ENCODE data around the gene WIZ.

Gene WIZ

DNA sequence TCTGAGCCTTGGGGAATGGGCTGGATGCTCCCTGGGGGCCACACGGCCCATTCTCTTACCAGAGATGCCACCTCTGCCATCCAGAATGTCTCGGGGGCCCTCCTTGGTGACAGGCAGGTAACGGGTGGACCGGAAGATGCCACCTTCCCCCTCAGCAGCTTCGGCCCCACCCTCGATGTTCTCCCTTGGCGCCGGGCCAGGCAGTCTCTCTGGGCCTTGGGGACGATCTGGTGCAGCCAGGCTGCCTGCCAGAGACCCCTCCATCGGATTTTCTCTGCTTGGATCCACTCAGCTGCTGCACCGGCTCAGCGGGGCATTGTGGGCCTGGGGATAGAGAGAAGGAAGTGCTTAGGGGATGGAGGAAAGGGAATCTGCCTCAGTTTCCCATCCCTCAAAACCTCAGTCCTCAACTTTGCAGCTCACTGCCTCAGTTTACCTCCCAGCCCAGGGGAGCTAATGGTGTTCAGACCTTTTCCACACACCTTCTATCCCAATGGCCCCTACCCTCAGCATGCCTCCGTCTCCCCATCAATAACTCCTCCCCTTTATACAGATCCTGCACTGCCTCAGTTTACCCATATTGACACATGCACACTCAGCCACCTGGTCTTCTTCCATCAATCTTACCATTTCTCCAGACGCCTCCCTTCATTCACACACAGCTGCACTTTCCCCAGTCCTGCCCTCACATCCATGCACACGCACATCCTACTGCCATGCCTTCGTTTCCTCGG is 1.5 kb downstream of the WIZ start:
- no peak overlapping the region for H3K4me3 ChIP-seq (ENCODE audit: control insufficient read depth, low read depth, low read length)
- no peak for DNase-seq (ENCODE audit: low read depth)
- TF ChIP-seq, protein P1, sequence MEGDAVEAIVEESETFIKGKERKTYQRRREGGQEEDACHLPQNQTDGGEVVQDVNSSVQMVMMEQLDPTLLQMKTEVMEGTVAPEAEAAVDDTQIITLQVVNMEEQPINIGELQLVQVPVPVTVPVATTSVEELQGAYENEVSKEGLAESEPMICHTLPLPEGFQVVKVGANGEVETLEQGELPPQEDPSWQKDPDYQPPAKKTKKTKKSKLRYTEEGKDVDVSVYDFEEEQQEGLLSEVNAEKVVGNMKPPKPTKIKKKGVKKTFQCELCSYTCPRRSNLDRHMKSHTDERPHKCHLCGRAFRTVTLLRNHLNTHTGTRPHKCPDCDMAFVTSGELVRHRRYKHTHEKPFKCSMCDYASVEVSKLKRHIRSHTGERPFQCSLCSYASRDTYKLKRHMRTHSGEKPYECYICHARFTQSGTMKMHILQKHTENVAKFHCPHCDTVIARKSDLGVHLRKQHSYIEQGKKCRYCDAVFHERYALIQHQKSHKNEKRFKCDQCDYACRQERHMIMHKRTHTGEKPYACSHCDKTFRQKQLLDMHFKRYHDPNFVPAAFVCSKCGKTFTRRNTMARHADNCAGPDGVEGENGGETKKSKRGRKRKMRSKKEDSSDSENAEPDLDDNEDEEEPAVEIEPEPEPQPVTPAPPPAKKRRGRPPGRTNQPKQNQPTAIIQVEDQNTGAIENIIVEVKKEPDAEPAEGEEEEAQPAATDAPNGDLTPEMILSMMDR (IDR thresholded peaks at IDR 0.05; ENCODE audit: control insufficient read depth, insufficient read depth, low read depth, low read length, missing control alignments) = no peak

DNA sequence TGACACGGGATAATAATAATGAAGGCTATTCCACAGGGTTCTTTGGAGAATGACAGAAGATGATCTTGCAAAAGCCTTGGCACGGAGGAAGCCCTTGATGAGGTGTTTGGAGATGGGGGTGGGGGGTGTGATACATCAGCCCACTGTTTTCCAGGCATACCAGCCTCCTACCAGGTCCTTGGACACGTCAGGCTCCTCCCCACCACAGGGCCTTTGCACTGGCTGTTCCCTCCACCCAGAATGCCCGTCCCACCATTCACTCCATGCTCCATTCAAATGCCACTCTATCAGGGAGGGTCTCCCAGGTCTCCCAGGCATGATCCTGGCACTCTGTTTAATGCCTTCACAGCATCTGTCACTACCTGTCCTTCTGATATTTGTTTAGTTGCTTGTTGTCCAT is 2.7 kb downstream of the WIZ start:
- no peak for DNase-seq (ENCODE audit: low read depth)
- no peak overlapping the region for H3K4me3 ChIP-seq (ENCODE audit: control insufficient read depth, low read depth, low read length)
- TF ChIP-seq, protein P1 (IDR thresholded peaks at IDR 0.05; ENCODE audit: control insufficient read depth, insufficient read depth, low read depth, low read length, missing control alignments) = no peak

DNA sequence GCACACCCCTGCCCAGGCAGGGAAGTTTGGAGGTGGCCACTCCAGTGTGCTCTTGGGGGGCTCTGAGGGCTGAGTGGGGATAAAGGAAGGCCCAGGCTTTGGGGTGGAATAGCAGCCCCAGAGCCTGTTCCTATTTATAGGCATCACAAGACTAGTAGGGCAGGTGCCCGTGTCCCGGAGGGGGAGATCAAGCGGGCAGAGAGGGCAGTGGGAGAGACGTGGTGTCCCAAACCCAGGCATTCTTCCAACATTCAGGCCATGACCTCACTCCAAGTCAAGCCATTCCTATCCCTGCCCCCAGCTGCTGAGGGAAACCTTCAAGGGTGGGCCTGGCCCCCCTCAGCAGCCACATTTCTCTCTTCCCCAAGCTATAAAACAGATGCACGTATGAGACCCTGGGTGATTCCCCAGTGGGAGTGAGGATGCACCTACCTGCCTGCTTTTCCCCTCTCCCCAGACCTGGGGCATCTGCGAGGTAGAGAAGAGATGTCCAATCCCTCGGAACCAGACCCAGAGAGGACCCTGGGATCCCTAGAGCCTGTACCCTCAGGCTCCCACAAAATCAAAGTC is 3.9 kb downstream of the WIZ start:
- DNase-seq (ENCODE audit: low read depth) = no peak
- TF ChIP-seq, protein P1 (IDR thresholded peaks at IDR 0.05; ENCODE audit: control insufficient read depth, insufficient read depth, low read depth, low read length, missing control alignments) = no peak
- no peak overlapping the region for H3K4me3 ChIP-seq (ENCODE audit: control insufficient read depth, low read depth, low read length)

DNA sequence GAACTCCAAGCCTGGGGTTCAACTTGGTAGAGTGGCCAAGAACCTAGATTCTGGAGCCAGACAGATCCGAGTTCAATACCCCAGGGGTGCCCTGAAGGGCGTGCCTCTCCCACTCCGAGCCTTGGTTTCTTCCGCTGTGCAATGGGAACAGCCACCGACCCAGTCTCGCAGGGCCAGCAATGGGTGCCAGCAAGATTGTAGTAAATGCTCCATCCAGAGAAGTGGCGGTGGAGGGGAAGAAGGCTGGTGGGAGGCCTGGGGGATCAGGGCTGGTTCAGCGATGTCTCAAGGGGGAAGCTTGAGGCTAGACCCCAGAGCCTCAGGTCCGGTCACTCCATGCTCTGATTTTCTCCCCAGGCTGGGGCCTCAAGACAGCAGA is 4.5 kb downstream of the WIZ start:
- TF ChIP-seq, protein P1 (IDR thresholded peaks at IDR 0.05; ENCODE audit: control insufficient read depth, insufficient read depth, low read depth, low read length, missing control alignments) = no peak
- H3K4me3 ChIP-seq (ENCODE audit: control insufficient read depth, low read depth, low read length) = no peak overlapping the region
- no peak for DNase-seq (ENCODE audit: low read depth)

DNA sequence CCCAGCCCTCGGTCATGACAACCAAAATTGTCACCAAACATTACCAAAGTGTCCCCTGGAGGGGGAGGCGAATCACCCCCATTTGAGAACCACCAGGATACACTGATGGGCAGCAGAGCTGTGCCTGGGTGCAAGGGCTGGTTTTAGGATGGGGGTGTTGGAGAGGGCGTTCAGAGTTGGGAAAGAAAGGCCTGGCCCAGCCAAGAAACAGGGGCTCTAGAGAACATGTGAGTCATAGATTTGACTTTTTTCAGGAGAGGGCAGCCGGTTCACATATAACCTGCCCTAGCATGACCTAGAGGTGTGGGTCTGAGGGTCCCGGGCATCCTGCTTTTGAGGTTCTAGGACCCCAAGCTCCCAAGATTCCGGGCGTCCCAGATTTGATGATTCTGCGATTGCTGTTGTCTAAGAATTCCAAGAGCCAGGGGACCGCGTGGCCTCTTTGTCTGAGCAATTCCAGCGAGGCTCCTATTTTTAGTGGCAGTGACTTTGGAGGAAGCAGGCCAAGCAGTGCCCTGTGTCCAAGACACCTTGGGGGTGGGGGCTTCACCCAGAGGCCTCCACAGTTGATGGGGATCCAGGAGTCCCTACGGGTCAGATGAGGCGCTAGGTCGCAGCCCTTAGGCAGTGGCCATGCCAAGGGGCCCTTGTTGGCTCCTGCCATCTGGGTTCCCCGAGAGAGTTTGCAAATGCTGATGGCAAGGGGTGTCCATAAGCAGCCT is 5.1 kb downstream of the WIZ start:
- TF ChIP-seq, protein P1 (IDR thresholded peaks at IDR 0.05; ENCODE audit: control insufficient read depth, insufficient read depth, low read depth, low read length, missing control alignments) = no peak
- no peak for DNase-seq (ENCODE audit: low read depth)
- H3K4me3 ChIP-seq (ENCODE audit: control insufficient read depth, low read depth, low read length) = no peak overlapping the region

DNA sequence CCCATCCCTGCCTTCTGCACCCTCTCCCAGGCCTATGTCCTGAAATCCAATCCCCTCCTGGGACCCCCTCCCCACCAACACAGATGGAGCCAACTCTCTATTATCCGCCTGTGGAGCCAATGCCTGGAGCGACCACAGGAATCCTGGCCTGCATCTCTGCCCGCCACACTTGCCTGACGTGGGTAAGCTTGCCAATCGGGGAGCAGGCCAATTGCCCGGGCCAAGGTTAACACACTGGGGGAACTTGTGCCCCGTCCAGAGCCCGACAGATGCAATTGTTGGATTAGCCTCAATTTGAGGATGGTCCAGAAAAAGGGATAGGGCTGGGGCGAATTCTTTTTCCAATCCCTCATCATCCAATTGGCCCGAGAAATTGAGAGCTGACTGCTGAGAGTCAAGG is 5.9 kb downstream of the WIZ start:
- no peak overlapping the region for H3K4me3 ChIP-seq (ENCODE audit: control insufficient read depth, low read depth, low read length)
- no peak for DNase-seq (ENCODE audit: low read depth)
- TF ChIP-seq, protein P1 (IDR thresholded peaks at IDR 0.05; ENCODE audit: control insufficient read depth, insufficient read depth, low read depth, low read length, missing control alignments) = no peak
